ENCODE results near the gene ARHGAP31.

Gene ARHGAP31

DNA sequence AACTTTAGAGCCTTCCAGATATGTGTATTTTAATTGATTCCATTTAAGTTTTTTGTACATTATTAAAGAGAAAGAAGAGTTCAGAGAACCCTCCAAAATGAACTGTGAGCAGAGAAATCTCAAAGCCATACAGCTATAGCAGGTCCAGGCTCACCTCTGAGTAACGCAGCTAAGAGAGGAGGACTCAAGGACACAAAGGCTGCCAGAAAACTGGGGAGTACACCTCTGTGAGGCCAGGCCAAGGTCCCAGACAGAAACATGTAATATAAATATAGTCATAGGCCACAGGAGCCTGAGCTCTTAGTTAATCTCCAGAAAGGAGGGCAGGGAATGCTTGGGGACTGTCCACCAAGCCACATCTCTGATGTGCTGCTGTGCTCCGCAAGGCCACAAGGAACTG, 102.7 kb downstream of the ARHGAP31 start:
- no peak for DNase-seq

DNA sequence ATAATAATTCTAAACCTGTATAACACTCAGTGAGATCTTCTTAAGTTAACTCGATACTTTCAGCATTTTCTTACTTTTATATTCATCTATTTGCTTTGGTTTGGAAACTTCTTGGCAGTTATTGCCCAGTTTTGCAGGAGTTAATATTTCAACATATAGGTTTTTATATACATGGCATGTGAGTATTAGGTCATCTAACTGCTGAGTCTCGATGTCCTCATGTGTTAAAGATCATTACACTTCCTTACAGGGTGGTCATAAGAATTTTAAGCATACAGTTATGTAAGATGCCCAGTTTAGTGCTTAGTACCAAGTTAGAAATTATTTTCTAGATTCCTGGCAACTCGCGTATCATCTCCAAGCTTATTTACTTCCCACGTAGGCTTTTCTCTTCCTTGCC, 106.3 kb downstream of the ARHGAP31 start:
- no peak for DNase-seq

DNA sequence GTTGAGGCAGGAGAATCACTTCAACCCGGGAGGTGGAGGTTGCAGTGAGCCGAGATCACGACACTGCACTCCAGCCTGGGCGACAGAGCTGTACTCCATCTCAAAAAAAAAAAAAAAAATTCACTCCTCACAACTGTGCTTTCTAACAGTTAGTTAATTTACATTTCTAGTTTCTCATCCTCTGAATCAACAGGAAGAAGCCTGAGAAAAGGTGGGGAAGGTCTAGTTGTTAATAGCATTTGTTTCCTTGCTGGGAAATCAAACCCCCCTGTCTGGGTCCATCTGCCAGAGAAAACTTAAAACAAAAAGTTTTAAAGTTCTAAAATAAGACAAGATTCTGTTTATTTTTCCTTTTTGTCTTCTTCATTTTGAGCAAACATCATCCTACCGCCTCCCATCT, 106.9 kb downstream of the ARHGAP31 start:
- DNase-seq: no peak

DNA sequence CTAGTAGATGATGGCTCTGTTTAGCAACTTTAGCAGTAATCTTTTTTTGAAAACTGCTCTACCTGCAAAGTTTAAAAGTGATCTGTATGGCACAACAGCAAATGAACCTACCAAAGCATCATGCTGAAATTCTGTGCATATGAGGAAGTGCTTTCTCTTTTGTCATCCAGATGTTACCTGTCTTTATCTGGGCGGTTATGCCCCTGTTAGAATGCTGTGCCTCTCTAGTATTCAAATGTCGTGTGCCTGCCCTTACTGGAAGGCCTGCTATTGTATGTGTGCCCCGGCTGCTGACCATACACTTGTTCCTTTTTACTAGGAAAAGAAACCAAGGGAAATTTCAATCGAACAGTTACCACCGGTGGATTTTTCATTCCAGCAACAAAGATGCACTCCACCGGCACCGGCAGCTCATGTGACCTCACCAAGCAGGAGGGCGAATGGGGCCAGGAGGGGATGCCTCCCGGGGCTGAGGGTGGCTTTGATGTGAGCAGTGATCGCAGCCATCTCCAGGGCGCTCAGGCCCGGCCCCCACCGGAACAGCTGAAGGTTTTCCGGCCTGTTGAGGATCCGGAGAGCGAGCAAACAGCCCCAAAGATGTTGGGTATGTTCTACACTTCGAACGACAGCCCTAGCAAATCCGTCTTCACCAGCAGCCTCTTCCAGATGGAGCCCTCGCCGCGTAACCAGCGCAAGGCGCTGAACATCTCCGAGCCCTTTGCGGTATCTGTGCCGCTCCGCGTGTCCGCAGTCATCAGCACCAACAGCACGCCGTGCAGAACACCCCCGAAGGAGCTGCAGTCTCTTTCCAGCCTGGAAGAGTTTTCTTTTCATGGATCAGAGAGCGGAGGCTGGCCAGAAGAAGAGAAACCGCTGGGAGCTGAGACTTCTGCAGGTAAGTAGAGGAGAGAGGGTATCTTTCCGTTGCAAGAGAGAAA, 107.6 kb downstream of the ARHGAP31 start:
- DNase-seq: no peak

DNA sequence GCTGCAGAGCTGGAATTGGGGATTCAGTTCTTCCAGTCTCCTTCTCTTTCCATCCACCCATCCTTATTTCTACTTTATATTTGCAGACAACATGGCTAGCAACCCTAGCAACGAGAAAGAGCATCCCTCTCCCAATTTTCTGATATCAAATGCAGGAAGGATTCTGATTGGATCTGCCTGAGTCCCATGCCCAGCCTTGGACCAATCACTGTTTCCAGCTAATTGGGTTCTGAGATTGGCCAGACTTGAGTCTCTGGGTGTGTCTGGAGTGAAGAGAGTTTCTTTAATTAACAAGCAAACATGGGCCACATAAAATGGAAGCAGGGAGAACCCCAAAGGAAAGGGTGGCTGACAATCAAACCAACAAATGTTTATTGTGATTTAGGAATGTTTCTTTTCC, 108.6 kb downstream of the ARHGAP31 start:
- no peak for DNase-seq

DNA sequence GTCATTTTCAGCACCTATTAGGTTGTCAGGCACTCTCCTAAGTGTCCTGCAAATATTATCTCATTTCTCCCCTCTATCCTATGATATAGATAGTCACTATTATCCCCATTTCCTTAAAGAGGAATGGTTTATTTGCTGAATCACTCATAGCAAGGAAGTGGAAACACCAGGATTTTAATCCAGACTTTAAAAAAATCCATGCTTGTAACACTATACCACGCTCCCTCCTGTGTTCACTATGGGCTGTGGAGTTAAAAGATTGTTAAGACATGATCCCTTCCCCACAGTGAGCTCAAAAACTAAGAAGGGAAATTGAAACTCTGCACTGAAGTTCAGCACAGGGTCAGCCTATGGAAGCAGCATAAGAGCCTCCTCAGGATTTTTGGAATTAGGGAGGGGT, 109.0 kb downstream of the ARHGAP31 start:
- no peak for DNase-seq

DNA sequence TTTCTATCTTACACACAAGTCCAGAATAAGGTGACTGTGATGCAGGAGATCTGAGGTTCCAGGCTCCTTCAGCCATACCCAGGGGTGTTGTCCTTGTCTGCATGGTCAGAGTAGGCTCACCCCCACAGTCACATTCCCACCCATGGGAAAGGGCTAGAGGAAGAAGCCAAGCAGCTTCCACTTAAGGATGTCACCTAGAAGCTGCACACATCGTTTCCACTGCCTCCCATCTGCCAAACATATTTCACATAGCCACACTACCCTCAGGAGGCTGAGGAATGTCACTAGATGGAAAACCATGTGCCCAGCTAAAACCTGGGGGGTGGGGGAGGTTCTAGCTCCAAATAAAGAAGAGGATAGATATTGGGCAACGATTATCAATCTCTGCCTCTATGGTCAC, 111.1 kb downstream of the ARHGAP31 start:
- no peak for DNase-seq

DNA sequence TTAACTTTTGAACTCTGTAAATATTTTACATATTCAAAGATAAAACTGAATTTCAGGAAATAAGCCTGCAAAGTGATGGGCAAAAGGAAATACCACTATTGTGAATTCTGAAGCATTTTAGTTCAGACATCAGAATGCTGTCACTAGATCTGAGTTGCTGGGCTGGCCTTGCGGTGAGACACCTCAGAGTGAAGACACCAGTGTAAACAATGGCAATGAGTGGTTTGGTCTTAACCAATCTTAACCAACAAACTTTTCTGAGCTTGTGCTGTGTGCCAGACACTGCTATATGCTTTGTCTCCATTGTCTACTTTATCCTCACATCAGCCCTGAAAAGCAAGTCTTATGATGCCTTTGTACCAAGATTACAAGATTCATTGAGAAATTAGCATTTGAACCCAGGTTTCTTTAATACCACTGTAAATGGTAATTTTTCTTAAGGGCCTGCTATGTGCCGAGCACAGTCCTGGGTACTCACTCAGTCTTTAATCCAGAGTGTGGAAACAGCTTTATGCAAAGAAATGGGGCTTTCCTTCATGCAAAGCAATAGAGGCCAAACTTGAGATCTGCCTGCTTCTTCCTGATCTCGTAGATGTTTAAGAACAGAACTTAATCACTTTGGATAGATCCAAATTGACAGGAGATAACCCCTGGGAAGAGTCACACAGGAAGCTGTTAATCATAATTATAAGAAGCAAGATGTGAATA, 114.2 kb downstream of the ARHGAP31 start:
- DNase-seq: no peak

DNA sequence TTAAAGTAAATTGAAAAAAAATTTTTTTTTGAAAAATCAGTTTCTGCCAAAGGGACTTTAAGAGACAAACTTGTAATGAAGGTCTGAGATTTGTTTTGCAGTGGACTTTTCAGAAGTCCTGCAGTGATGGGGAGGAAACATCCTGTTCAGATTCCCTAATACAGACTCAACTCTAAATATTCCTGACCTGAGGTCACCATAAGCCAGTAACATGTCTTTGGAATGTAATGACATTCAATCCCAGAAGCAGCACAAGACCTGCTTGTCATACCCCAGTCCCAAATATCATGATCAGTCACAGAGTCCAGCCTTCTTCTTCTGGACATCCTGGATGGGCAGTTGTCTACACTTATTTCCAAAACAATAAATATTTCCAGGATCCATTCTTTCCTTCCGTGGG, 115.7 kb downstream of the ARHGAP31 start:
- no peak for DNase-seq

DNA sequence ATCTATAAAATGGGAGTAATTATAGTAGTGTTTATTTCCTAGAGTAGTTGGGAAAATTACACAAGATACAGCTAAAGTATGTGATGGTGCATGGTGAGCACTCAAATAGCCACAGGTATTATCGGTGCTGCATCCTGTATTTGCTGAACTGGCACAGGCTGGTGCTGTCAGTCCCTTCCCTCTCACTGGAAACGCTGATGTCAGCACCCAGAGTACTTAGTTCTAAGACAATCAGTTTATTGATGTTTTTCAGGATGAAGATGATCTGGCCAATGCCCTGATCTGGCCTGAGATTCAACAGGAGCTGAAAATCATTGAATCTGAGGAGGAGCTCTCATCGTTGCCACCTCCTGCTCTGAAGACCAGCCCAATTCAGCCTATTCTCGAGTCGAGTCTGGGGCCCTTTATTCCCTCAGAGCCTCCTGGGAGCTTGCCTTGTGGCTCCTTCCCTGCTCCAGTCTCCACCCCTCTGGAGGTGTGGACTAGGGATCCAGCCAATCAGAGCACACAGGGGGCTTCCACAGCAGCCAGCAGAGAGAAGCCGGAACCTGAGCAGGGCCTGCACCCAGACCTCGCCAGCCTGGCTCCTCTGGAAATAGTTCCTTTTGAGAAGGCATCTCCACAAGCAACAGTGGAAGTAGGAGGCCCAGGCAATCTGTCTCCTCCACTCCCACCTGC, 119.6 kb downstream of the ARHGAP31 start:
- no peak for DNase-seq

DNA sequence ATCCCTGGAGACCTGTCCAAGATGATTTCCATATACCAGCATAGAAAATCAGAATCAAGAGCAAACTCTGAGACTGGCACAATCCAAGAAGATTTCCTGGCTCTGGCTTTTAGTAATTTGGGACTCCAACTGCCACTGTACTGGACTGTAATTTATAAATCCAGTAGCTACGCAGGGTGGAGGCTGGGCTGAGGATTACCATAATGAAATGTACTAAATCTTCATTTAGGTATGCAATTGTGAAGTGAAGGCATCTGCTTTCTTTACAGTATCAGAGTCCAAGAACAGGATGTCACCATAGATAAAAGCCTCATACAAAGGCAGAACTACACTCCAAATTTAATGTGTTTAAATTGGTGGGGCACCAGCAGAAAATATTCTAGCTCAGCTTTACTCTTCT, 122.7 kb downstream of the ARHGAP31 start:
- DNase-seq: no peak

DNA sequence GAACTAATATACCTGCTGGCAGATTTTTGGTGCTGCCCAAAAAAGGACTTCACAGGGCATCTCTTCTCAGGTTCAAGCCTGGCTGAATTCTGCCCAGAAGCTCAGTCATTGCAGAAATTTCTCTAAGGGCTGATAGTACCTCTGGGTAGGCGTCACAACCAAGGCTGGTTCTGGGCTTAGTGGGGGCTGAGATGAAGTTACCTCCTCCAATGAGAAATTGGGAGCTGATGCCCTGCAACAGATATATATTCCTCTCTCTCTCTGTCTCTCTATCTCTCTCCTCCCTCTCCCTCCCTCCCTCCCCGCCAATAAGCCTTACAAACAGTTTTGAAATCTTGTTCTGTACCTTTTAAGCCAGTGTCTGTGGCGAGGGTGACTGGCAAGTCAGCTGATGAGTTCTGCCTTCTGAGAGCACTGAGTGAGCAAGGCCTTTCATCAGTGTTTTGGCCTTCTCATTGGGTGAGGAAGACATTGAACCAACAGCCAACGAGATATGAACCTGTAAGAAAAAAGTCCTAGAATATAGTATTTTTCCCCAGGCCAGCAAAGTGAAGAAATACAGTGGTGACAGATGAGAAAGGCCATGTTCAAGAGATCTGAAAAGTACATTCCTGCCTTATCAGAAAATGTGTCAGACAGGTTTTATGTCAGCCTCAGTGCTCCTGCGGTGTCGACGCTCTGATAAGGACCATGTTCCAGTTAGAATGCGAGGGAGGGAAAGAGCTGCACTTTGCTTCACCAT, 123.8 kb downstream of the ARHGAP31 start:
- DNase-seq: no peak

DNA sequence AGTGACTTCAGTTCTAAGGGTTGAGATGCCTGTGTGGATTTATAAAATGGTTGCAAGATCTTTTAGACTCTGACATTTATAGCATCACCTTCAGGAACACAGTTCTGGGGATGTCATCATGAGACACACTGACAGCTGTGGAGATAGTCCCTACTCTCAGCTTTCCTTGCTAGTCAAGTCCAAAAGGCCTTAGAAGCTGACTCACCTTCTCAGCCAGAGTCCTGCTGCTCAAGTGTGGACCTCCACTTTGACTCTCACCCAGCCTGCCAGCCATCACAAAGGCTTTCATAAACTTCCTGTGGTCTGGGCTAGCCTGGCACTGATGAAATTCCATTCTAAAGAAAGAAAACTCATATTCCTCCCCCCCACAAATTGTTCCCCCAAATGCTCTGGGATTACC, 124.5 kb downstream of the ARHGAP31 start:
- no peak for DNase-seq

DNA sequence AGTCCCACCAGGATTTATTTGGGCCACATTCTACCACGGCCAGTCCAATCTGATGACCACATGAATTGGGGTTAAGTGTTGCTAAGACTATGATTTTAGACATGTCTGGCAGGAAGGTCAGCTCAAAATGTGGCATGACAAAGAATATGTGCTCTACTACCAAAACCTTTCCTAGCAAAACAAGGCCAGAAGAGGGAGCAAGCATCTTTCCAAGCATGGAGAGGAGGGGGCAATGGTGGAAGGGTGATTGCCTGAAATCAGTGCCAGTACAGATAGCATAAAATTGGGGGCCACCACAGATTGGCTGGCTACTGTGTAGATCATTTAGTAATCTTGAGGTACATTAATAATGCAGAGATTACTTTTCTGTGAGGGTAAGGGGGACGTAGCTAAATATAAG, 126.0 kb downstream of the ARHGAP31 start:
- DNase-seq: no peak

DNA sequence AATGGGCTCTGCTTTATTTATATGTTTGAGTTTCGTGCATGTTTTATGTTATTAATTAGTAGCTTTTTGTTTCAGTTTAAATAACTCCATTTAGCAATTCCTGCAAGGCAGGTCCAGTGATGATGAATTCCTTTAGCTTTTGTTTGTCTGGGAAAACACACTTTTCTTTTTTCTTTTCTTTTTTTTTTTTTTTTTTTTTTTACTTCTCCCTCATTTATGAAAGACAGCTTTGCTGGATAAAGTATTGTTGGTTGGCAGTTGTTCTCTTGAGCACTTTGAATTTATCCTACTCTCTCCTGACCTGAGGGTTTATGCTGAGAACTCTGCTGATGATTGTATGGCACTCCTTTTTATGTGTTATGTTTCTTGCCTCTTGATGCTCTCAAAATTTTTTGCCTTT, 133.5 kb downstream of the ARHGAP31 start:
- DNase-seq: no peak

DNA sequence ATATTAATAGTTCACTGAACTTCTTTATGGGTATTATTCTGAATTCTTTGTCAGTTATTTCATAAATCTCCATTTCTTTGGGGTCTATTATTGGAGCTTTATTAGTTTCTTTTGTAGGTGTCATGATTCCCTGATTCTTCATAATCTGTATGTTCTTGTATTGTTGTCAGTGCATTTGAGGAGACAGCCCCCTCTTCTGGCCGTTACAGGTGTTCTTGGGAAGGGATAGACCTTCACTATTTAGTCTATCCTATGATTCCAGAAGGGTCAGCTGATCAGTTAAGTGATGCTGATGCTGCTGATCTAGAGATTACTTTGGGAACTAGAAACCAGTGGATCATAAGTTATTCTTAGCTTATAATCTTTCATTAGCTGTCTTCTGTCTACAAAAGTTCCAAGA, 134.4 kb downstream of the ARHGAP31 start:
- no peak for DNase-seq

DNA sequence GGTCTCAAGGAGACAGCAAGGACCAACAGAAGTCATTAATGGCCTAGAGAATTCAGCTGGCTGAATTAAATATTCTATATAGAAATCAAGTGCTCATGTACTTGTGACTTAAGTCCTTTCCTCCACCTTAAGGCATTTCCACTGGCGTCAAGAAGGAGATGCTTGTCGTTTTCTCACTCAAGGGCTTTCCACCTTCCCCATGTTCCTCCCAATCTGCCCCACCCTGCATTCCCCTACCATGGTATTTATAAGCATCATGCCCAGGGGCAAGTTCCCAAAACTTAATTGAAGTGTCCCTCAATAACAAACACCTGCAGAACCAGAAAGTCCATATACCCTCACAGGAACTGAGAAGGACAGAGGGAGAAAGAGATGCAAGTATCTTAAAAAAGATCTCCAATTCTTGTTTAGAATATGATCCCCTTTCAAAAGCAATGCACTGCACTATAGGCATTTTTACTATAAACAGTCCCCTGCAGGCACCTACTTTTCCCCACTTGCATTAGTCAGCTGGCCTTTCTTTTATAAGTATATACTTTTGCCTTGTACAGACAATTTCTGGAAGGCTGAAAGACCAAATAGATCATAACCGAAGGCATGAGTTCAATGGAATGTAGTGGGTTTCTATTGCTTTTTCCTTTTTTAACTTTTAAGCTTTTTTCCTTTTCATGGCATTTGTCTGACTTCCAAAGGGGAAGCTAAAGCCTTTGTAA, 139.6 kb downstream of the ARHGAP31 start:
- DNase-seq: no peak

DNA sequence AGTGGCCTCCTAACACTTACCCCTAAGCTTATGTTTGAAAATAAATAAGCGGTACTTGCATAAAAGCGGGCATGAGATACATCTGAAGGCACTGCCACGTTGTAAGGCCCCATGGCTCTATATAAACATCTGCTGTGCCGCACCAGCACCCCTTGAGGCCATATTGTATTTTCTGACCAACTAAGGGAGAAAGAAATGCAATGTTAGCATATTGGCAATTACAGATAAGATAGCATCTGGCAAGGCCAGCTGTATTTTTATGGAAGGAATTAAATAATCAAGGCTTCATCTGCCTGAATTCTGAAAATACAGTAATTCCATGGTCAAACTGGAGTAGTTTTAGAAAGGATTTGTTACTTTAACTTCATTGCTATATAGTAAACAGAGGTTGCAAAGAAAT, 140.5 kb downstream of the ARHGAP31 start:
- no peak for DNase-seq

DNA sequence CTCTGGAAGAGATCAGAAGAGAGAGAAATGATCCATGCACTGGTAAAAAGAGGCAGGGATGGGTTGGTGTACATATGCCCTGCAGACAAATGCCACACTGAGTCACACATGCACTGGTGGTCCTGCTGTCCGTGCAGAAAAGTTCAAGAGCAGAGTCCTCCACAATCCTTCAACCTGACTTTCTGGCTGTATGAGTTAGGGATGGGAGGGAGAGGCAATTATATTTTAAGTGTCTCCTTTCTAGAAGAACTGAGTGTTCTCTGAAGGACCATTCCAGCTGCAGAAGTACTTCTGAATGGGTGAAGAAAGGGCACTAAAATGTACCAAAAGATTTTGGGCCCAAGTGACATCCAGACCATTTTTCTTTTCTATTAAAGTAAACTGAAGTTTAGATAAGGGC, 142.8 kb downstream of the ARHGAP31 start:
- no peak for DNase-seq

DNA sequence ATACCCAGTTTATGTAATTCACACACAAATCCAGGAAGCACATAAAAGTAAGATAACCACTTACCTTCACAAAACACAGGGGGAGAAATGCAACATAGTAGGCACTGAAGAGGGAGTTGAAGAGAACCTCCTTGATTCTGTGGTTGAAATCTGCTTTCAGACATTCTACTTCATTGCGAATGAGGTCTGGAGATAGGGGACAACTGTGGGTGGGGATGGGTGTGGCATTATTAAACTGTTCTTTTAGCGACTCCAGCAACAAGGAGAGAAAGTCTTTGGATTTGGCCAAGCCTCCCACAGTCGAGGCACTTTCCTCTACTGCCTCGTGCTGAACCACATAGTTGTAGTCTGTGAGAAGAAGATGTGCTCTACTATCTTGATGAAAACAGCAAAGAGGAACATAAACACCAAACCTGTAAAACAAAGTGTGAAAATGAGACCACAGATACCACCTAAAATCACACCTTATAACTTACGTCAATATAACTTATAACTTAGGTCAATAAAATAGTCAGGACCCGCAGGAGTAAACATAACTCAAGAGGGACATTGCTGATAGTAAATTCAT, 143.6 kb downstream of the ARHGAP31 start:
- DNase-seq: no peak

DNA sequence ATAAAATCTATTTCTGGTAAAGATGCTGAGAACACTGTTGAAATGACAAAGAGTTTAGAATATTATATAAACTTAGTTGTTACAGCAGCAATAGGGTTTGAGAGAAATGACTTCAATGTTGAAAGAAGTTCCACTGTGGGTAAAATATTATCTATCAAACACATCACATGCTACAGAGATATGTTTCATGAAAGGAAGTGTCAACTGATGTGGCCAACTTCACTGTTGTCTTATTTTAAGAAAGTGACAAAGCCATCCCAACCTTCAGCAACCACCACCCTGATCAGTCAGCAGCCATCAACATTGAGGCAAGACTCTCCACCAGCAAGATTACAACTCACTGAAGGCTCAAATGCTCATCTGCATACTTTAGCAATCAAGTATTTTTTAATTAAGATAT, 149.0 kb downstream of the ARHGAP31 start:
- no peak for DNase-seq

DNA sequence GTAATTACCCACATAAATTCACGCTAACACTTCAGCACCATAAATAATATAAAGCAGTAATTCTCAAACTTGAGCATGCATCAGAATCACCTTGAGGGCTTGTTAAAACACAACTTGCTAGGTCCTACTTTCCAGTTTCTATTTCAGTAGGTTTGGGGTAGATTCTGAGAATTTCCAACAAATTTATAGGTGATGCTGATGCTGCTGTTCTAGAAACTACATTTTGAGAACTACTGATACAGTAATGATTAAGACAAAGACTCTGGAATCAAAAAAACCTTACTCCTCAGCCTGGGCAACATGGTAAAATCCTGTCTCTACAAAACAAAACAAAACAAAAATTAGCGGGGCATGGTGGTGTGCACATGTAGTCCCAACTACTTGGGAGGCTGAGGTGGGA, 150.4 kb downstream of the ARHGAP31 start:
- no peak for DNase-seq
